ENCODE measurements around the gene ITGA11.

Gene ITGA11

DNA sequence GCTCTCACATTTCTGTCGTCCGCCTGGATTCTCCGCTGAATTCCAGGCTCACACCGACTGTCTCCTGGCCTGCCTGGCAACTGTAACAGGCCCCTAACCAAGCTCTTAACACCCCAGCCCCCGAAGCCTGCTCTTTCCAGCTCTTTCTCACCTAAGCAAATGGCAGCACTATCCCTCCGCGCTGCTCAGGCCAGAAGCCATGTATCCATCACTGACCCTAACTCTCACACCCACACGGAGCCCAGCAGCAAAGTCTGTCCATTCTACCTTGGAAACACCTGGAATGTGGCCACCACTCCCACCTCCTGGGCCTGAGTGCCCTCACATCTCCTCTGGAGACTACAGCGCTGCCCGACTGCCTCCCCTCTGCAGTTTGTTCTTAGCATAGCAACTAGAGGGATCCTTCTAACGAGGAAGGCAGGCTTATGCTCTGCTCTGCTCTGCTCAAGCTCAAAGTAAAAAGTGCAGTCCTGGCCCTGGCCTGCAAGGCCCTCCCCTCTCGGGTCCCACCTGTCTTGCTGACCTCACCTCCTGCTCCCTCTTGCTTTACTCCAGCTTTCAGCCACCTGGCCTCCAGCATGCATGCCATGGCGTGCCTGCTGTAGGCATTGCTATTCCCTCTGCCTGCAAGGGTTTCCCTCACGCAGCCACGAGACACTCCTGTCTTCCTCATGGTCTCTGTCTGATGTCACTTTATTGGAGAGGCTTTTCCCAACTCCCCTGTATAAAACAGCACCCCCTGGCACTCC lies 127.2 kb downstream of the ITGA11 start:
- DNase-seq = no peak

DNA sequence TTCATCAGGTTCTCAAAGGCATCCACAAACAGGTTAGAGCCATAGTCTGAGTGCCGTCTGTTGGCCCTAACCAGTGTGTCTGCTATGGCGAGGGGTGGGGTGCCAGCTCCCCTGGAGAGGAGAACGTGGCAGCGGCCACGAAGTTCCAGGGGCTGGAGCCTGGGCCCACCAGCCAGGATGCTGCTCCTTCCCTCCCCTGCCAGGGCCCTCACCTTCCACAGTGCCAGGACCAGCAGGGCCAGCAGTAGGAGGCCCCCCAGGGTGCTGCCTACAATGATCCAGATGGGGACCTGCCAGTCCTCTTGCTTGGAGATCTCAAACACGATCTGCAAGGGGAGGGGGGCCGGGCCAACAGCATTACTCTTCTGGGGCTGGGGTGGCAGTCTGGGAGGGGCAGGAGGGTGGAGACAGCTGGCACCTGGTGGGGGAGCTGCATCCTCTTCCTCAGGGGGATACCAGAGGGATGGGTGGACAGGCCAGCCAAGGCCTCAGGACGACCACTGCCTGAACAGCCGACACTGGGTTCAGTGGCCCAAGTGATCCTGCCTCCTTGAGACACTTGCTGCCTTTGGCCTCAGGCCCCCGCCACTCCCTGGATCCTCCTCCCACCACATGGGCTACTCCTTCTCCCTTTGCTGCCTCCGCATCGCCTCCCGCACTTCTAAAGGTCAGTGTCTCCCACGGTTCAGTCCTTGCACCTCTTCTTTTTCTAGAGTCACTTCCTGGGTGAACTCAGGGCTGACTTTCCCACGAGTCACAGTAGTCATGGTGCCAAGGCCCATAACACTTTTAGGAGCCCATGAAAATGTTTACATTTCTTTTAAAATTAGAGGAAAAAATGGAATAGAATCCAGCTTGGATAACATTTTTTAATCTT lies 128.2 kb downstream of the ITGA11 start:
- no peak for DNase-seq

DNA sequence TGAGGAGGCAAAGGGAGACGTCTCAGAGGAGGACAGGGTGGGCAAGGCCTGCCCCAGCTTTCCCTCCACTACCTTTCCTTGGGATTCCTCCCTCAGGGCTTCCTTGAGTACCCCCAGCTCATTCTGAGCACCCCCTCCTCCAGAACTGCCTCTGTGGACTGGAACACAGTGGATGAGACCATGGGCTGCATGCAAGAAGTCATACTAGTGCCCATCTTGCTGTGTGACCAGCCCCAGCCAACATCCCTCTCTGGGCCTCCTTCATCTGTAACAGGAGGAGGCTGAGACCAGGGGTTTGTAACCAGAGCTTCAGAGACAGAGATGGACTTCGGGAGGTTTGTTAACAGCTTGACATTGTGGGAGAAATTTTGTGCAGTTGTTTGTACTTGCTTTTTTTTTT lies 128.8 kb downstream of the ITGA11 start:
- no peak for DNase-seq

DNA sequence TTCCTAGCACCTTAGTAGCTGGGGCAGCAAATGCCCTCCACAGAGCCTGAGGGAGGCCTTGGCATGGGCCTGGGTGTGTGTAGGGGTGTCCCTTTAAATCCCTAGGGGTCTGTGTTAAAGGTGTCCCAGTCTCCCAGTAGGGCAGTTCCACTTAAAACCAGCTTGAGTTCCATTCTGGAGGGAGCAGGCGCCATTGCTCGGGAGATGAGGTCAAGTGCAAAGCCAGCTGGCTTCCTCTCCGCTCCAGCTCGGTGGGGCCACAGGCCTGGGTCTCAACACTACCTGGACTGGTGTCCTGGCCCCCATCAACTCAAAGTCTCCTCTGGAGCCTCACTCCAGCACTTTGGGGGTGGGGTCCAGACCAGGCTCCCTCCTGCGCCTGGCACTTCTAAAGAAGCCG lies 129.2 kb downstream of the ITGA11 start:
- no peak for DNase-seq

DNA sequence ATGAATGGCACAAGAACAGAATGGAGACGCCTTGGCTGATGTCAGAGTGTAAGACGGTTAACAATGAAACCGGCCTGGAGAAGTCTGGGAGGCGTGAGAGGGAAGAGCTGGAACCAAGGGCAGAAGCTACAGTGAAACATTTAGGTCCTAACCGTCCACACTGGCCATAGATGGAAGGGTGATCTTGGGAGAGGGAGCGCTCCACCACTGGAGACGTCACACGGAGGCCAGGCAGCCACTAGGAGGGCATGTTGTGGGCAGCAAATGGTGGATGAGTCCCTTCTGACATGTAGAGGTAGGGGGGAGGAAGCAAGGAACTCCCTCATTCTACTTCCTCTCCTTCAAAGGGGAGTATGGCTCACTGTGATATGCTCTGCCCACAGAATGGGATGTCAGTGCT lies 130.7 kb downstream of the ITGA11 start:
- DNase-seq = no peak

DNA sequence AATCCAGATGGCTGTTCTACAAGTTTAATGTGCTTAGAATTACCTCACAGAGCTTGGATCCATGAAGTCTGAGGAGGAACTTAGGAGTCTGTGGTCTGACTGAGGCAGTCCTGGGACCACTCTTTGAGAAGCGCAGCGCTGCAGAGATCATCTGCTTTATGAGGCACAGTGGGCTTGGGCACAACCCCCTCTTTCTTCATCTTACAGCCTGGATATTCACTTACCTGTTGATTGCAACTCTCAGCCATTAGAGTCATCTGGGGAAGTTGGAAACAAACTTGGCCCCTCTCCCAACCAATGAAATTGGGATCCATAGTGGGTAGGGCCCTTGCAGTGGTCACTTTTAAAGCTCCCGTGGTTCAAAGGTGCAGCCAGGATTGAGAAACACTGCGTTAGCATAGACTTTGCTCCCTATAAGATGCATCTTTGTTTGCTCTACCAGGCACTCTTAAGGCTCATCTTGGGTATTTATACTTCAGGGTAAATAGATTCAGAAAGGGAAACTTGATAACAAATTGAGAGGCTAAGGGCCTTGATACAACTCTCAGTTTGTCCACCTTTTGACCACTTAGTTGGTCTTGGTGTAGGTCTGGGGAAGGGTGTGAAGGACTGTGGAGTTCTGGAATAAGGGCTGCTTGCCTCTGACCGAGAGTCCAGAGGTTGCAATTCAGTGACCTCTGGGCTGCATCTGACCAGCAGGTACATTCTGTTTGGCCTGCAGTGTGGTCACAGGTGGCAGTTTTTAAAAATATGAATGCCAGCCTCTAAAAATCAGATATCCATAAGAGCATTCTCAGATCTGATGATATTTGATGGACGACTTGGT lies 131.6 kb downstream of the ITGA11 start:
- no peak for DNase-seq

DNA sequence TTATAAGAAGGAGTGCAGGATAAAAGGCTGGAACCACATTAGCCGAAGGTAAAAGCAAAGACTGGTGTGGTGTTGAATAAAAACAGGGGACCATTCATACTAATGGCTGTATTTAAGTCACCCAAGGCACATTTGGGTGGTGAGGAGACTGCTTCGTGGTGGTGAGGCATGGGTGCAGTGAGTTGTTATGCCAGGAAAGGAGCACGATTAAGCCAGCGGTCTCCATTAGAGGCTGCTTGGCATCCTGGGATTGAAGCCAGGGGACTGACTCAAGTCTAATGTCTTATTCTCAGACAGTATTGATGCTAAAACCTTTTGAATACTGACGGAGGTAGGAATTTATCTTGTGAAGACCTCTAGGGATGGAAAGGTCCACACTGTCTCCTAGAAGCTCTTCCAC lies 132.5 kb downstream of the ITGA11 start:
- DNase-seq = no peak

DNA sequence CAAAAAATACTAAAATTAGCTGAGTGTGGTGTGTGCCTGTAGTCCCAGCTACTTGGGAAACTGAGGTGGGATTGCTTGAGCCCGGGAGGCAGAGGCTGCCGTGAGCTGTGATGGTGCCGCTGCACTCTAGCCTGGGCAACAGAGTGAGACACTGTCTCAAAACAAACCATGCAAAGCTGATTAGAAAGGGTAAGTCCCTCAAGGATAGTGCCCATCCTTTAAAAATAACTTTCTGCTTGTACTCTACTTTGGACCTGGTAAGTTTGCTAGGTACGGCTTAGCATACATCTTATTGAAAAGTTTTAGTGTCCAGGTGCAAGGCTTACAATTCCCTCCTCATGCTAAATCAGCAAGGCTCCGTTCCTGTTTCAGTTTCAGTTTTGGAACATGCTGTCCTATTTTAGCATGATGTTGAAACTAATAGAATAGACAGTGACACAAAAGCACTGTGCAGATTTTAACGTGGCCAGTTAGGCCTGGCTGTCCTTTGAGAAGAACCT lies 133.0 kb downstream of the ITGA11 start:
- no peak for DNase-seq

DNA sequence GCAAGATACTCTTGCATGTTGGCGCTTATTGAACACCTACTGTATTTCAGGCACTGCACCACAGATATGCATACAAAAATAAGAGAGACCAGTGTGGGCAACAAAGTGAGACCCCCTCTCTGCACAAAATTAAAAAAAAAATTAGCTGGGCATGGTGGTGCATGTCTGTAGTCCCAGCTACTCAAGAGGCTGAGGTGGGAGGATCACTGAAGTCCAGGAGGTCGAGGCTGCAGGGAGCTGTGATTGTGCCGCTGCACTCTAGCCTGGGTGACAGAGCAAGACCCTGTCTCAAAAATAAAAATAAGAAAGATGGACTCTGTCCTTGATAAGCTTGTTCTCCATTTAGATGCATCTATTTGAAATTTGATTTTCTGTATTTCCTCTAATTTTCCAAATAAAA lies 133.6 kb downstream of the ITGA11 start:
- DNase-seq = no peak

DNA sequence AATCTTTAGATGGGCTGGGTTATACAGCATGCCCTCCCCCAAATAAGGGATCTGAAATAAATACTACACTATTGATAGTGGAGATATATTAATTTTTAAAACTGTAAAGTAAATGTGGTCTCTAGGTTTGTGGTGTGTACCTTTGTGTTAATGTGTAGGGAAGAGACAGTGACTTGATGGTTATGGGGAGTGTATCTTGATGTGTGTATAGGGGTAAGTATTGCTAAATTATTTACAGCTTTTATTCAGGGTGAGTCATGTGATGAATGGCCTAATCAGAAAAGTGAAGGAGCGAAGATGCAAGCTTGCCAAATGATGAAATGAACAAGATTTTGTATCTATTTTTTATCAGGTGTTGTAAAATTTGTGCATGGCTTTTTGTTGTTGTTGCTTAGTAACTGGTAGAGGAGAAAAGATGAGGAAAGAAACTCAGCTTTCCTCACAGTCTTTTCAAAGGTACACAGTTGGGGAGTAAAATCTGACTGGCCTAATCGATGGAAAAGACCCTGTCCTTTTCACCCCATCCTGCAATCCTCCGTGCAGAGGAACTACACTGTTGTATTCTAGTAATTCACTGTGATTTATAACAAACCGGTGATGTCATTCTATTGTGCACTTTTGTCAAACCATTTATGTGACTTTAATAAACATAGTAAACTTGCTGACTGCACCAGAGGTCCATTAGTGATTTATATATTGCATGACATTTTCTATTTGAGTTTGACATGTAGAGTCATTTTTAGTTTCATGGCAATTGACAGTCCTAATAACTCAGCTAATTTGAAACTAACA lies 136.8 kb downstream of the ITGA11 start:
- no peak for DNase-seq

DNA sequence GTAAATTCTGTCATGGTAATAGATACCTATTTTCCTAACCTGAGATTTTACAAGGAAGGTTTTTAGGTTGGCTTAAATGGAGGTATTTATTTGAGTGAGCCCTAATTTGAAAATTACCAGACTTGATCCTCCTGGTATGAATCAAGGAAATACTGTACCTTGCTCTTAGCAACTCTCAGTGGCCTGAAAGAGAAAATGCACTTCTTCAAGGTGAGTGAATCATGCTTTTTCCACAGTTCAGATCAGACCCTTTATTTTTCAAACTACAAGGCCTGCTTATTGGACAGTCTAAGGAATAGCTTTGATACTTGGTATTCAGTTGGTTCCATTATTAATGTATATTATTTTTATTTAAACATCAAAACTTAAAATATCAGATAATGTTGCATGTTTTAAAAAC lies 139.0 kb downstream of the ITGA11 start:
- no peak for DNase-seq

DNA sequence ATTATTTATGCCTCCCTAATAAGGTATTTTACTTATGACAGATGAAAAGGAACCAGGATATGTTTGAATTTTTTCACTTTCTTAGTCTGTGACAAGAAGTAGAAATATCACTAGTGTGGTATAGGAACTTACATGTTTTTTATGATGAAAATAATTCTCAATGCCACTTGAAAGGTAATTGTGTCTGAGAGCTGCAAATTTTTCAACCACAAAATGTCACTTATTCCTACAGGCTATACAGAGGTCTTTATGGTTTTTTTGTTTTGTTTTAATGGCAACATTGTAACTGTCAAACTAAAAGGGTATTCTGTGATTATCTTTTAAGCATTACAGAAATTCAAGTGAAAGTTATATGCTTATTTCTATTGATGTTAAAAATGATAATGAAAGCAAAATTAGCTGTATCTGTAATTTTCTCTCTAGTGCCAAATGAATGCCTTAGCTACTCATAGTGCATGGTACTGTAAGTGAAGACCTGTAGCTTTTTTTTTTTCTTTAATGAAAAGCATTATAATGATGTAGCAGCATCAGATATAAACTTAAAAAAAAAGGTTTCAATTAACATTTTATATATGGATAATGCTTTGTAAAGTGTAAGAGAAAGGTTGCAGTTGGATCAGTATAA lies 139.7 kb downstream of the ITGA11 start:
- DNase-seq = no peak

DNA sequence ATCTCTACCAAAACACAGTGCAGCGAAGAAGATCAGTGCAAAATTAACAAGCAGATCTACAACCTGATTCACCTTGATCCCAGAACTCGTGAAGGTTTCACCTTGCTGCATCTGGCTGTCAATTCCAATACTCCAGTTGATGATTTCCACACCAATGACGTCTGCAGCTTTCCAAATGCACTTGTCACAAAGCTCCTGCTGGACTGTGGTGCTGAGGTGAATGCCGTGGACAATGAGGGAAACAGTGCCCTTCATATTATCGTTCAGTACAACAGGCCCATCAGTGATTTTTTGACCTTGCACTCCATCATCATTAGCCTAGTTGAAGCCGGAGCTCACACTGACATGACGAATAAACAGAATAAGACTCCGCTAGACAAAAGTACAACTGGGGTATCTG lies 141.2 kb downstream of the ITGA11 start:
- no peak for DNase-seq

DNA sequence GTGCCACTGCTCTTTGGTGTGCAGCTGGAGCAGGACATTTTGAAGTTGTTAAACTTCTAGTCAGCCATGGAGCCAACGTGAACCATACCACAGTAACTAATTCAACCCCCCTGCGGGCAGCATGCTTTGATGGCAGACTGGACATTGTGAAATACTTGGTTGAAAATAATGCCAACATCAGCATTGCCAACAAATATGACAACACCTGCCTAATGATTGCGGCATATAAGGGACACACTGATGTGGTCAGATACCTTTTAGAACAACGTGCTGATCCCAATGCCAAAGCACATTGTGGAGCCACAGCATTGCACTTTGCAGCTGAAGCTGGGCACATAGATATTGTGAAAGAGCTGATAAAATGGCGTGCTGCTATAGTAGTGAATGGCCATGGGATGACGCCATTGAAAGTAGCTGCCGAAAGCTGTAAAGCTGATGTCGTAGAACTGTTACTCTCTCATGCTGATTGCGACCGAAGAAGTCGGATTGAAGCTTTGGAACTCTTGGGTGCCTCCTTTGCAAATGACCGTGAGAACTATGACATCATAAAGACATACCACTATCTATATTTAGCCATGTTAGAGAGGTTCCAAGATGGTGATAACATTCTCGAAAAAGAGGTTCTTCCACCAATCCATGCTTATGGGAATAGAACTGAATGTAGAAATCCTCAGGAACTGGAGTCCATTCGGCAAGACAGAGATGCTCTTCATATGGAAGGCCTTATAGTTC lies 142.2 kb downstream of the ITGA11 start:
- no peak for DNase-seq

DNA sequence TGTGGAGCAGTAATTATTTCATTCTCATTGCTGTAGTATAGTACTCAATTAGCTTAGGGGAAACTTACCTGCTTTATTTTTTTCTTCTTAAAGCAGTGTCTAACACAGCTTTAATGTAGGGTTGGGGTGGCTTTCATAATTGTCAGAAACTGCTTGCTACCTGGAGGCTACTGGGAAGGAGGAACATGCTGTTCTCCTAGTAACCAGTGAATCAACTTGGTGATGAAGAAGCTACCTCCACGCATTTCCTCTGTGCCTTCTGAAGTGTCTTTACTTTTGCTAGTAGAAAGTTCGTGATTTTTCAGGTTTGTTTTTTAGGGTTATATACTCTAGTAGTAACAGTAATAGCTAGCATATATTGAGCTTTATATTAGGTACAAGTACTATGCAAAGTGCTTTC lies 142.9 kb downstream of the ITGA11 start:
- DNase-seq = no peak

DNA sequence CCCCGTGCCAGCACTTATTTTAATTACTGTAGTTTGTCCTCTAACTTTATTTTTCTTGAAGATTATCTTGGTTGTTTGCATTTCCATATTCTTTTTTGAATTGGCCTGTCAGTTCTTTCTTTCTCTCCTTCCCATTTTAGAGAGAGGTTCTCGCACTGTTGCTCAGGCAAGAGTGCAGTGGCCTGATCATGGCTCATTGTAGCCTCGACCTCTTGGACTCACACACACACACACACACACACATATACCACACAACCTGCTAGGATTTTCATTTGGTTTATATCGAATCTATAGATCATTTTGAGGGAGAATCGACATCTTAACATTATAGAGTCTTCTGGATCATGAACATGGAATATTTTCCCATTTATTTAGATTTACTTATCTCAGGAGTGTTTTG lies 145.7 kb downstream of the ITGA11 start:
- DNase-seq = no peak

DNA sequence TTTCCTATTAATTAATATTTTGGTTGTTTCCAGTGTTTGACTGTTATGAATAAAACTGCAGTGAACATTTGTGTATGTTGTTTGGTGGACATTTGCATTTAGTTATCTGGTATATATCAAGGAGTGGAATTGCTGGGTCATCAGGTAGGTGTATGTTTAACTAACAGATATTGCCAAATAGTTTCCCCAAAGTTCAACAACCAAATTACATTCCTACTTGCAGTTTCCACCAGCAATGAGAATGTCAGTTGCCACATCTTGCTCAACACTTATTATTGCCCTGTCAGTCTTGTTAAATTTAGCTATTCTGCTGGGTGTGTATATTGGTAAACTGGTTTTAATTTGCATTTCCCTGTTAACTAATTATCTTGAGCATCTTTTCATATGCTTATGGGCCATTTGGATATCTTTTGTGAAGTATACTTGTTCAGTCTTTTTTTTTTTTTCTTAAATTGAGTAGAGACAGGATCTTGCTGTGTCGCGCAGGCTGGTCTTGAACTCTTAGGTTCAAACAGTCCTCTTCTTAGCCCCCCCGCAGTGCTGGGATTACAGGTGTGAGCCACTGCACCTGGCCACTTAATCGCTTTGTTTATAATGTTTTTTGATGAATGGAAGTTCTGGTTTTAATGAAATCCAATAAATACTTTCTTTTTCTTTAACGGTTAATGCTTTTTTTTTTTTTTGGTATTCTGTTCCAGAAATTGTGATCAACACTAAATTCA lies 146.5 kb downstream of the ITGA11 start:
- no peak for DNase-seq

DNA sequence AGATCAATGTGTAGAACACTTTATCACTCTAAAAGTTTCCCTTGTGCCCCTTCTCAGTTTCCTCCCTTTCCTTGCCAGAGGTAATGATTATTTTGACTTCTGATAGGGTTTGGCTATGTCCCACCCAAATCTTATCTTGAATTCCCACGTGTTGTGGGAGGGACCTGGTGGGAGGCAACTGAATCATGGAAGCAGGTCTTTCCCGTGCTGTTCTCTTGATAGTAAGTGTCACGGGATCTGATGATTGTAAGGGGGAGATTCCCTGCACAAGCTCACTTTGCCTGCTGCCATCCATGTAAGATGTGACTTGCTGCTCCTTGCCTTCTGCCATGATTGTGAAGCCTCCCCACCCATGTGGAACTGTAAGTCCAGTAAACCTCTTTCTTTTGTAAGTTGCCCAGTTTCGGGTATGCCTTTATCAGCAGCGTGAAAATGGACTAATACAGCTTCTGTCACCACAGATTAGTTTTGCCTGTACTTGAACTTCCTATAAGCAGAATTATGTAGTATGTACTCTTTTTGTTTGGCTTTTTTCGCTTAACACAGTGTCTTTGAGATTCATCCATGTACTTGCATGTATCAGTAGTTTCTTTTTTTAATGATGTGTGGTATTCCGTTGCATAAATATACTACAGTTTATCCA lies 147.2 kb downstream of the ITGA11 start:
- no peak for DNase-seq

DNA sequence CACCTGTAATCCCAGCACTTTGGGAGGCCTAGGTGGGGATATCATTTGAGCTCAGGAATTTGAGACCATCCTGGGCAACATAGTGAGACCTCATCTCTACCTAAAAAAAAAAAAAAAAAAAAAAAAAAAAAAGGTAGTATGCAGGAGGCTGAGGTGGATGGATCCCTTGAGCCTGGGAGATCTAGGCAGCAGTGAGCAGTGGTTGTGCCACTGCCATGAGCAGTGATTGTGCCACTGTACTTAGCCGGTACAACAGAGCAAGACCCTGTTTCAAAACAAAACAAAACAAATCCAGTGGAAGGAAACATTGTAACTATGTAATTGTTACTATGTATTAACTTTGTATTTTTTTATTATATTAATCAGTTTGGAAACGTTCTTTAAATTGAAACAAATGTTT lies 148.6 kb downstream of the ITGA11 start:
- DNase-seq = no peak

DNA sequence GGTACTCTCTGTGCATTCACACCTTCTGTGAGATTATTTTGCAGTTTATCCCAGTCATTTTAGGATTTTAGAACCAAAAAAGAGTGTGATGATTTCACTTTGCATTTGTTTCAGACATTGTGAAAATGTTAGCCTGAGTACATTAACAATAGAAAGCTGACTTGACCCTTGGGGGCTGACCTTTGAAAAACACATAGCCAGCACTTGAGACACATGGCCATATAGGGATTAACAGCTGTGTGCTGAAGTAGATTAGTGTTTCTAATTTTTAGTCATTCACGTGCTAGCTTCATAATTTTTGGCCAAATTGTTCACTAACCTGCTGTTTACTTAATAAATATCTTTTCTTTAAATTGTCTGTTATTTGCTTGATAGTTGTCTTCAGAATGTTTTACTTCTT lies 151.0 kb downstream of the ITGA11 start:
- no peak for DNase-seq

Measured in NCI-H1092 treated with DMSO at 0.1 percent for 48 hours (cell line).